Measurements from ENCODE around the gene UGT2B10.

The UGT2B10 gene

GRCh38 chr4:68871809-68872642 lies 56.2 kb downstream of the UGT2B10 start:
- no peak for DNase-seq

DNA sequence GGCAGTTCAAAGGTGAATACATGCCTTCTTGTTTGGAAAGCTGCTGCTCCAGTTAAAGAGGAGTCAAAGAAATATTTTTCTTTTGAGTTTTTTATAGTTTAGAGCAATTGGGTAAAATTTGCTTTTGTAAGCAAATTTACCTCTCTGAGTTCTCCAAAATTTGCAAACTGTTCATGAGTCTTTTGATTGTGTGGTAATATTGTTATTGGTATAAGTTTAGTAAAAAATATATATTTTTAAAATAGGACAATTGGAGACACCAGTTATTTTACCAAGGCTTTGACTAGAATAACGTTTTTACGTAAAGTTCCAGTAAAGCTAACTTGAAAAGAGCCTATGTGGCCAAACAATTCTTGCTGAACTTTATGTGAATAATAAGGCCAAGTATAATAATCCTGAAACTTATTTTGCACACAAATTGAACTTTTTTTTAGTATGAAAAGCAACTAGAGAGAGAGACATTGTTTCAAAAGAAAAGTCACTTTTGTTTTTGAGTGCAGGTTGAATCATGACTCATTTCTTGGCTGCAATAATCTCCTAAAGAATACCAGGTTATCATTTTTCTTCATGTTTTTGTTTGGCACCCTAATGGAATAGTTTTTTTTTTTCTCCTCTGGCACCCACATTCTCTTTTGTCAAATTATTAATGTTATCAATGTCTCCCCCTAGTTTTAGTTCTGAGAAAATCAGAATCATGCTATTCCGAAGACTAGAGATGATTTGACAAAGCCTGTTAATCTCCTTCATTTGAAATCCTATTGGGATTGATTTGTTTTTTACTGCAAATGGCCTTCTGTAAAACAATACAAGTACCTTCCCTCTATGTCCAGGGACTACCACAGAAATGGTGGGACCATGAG lies 57.1 kb downstream of the UGT2B10 start:
- DNase-seq, result no peak

GRCh38 chr4:68874507-68874906 lies 58.7 kb downstream of the UGT2B10 start:
- DNase-seq, result no peak

- no peak for DNase-seq
Observed at GRCh38 chr4:68877555-68877954, 61.8 kb downstream of the UGT2B10 start.

DNA sequence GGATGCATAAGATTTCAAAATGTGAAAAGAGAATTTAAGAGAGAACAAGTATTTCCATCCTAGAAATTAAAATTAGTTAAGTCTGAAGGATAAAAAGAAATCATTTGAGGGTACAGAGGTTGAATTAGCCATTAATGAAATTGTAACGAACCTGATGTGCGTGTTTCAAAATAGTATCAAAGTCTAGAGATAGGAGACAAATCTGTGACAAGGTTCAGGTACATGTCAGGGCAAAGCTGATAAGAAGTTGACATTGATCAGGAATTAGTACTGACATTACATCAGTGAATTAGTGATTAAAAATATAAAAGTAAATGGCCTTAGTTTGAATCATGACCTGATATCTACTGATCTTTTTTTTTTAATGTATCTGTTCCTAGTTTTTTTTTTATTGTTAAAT lies 62.3 kb downstream of the UGT2B10 start:
- DNase-seq, result no peak
